ENCODE measurements around the gene MAST4.

DNA sequence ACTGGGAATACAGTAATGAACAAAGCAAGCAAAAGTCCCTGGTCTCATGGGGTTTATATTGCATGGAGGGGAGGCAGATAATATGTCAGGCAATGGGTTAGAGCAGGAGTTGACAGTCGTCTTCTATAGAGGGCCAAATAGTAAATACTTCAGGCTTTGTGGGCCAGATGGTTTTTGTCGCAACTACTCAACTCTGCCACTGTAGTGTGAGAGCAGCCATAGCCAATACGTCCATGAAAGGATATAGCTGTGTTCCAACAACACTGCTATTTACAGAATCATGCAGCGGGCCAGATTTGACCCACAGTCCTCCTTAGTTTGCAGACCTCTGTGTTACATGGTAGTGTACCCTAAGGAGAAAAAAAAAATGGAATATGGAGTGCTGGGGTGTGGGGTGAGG, 25.5 kb downstream of the MAST4 start:
- TF ChIP-seq, protein P1, sequence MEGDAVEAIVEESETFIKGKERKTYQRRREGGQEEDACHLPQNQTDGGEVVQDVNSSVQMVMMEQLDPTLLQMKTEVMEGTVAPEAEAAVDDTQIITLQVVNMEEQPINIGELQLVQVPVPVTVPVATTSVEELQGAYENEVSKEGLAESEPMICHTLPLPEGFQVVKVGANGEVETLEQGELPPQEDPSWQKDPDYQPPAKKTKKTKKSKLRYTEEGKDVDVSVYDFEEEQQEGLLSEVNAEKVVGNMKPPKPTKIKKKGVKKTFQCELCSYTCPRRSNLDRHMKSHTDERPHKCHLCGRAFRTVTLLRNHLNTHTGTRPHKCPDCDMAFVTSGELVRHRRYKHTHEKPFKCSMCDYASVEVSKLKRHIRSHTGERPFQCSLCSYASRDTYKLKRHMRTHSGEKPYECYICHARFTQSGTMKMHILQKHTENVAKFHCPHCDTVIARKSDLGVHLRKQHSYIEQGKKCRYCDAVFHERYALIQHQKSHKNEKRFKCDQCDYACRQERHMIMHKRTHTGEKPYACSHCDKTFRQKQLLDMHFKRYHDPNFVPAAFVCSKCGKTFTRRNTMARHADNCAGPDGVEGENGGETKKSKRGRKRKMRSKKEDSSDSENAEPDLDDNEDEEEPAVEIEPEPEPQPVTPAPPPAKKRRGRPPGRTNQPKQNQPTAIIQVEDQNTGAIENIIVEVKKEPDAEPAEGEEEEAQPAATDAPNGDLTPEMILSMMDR (IDR thresholded peaks at IDR 0.05; ENCODE audit: low read length), result no peak
- no peak for TF ChIP-seq EZH2 (optimal IDR thresholded peaks at IDR 0.05; ENCODE audit: low read depth, low read length)

All from MM.1S (cell line).